HFFc6 (cell line): ENCODE data around the gene SLC12A8. TPM values are rescaled to one million over a fixed set of nuclear protein-coding genes. Genes with fewer than 3 reads are reported as not detected.

Experiments used
- DNase-seq: peaks from one replicate; pipeline ENCODE4 v3.0.0-alpha.2; 2018
- H3K27ac Mint-ChIP-seq: 2 replicates; pipeline ENCODE4 v1.8.0; 2020; ENCODE audit warnings: mild to moderate bottlenecking, mixed read lengths
- H3K27me3 Mint-ChIP-seq: 2 replicates; pipeline ENCODE4 v1.8.0; 2021; ENCODE audit warnings: mild to moderate bottlenecking, moderate library complexity, mixed read lengths; ENCODE audit not compliant: insufficient read depth
- H3K36me3 Mint-ChIP-seq: 2 replicates; pipeline ENCODE4 v1.8.0; 2021; ENCODE audit warnings: low read depth, mixed read lengths
- H3K4me1 Mint-ChIP-seq: 2 replicates; pipeline ENCODE4 v1.8.0; 2020; ENCODE audit warnings: low read depth, mixed read lengths
- H3K4me3 Mint-ChIP-seq: 2 replicates; pipeline ENCODE4 v1.8.0; 2020; ENCODE audit warnings: mild to moderate bottlenecking, moderate library complexity, mixed read lengths
- H3K9me3 Mint-ChIP-seq: 2 replicates; pipeline ENCODE4 v1.8.0; 2020; ENCODE audit warnings: mild to moderate bottlenecking, mixed read lengths
- total RNA-seq, 6 experiments: library from RNA; stranded (reverse); fragmentation: NEBNext Ultra II Directional; extraction: Animal tissue kit (Norgen Biotek cat#: 25700); gene quantifications; 2 replicates in 1 of 6; 3 replicates in 5 of 6; pipeline ENCODE4 v1.2.3, GENCODE V29; 2021
- TF ChIP-seq, protein P1 (sequence below): fragments of 200-600 bp; sonication (generic); IDR thresholded peaks from 2 replicates; pipeline ENCODE4 v1.5.0; 2021; ENCODE audit warnings: antibody characterized with exemption, mild to moderate bottlenecking

SLC12A8 gene
- total RNA-seq, 6 experiments from 2014 or later: 1.8 to 4.6 (median 3.7) TPM

- Mint-ChIP-seq H3K4me3 (no peak overlapping the region), H3K9me3 (no peaks in the 10 kb centered on the region)
Measured at GRCh38 chr3:125148836-125149235, 63.7 kb downstream of the SLC12A8 start.

GRCh38 chr3:125148016-125148812, 64.3 kb downstream of the SLC12A8 start:
- H3K4me1 Mint-ChIP-seq: peaks cover 46% of the 10 kb centered on the region
- TF ChIP-seq, protein P1, sequence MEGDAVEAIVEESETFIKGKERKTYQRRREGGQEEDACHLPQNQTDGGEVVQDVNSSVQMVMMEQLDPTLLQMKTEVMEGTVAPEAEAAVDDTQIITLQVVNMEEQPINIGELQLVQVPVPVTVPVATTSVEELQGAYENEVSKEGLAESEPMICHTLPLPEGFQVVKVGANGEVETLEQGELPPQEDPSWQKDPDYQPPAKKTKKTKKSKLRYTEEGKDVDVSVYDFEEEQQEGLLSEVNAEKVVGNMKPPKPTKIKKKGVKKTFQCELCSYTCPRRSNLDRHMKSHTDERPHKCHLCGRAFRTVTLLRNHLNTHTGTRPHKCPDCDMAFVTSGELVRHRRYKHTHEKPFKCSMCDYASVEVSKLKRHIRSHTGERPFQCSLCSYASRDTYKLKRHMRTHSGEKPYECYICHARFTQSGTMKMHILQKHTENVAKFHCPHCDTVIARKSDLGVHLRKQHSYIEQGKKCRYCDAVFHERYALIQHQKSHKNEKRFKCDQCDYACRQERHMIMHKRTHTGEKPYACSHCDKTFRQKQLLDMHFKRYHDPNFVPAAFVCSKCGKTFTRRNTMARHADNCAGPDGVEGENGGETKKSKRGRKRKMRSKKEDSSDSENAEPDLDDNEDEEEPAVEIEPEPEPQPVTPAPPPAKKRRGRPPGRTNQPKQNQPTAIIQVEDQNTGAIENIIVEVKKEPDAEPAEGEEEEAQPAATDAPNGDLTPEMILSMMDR: no peak
- no peak overlapping the region for H3K27ac Mint-ChIP-seq

More at GRCh38 chr3:125148836-125149235, 63.7 kb downstream of the SLC12A8 start:
- no peak overlapping the region for H3K27ac Mint-ChIP-seq
- H3K27me3 Mint-ChIP-seq: peaks cover 2% of the 10 kb centered on the region
- H3K4me1 Mint-ChIP-seq: peaks cover 44% of the 10 kb centered on the region
- no peaks in the 10 kb centered on the region for H3K36me3 Mint-ChIP-seq
- TF ChIP-seq, protein P1: no peak
- no peak for DNase-seq

GRCh38 chr3:125147491-125147820, 65.1 kb downstream of the SLC12A8 start:
- no peak overlapping the region for H3K4me3 Mint-ChIP-seq
- peaks cover 53% of the 10 kb centered on the region for H3K4me1 Mint-ChIP-seq
- DNase-seq: no peak
- H3K9me3 Mint-ChIP-seq: no peaks in the 10 kb centered on the region
- TF ChIP-seq, protein P1: no peak
- H3K27me3 Mint-ChIP-seq: peaks cover 2% of the 10 kb centered on the region
- no peaks in the 10 kb centered on the region for H3K36me3 Mint-ChIP-seq
- no peak overlapping the region for H3K27ac Mint-ChIP-seq

More at GRCh38 chr3:125148016-125148812, 64.3 kb downstream of the SLC12A8 start:
- Mint-ChIP-seq H3K27me3 (peaks cover 2% of the 10 kb centered on the region), H3K4me3 (no peak overlapping the region), H3K36me3 (no peaks in the 10 kb centered on the region), H3K9me3 (no peaks in the 10 kb centered on the region)
- DNase-seq: no peak

DNA sequence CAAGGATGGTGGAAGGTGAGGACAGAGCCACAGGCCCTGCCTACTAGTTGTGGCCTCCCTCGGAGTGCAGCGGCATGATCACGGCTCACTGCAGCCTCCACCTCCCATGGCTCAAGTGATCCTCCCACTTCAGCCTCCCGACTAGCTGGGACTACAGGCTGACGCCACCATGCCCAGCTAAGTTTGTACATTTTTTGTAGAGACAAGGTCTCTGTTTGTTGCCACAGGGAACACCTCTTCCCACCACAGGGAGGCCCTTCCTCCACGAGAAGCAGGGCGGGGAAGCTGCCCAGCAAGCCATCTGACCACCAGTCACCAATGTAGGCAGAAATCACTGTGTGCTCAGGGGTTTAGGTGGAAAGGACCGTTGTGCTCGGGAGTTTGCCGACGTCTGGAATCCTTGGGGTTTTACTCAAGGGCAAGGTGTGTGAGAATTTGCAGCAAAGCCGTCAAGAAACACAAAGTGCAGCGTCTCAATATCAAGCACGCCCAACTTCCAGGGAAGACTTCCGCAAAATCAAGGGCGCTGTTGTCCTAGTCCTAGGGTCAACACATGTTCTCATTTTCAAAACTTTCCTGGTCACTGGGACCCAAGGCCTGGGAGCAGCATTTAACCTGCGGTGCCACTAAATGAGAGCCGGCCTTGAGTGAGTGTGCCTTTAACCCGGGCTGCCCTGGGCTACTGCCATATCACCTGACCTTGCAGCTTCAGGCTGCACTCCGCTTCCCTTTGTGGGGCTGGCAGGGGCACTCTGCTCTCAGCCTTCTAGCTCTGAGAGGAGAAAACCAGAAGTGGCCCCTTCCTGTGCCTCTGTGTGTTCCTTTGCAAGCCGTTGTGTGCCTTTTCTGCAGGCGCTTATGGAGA, 65.7 kb downstream of the SLC12A8 start:
- DNase-seq: no peak
- Mint-ChIP-seq H3K27me3 (peaks cover 2% of the 10 kb centered on the region), H3K27ac (no peak overlapping the region), H3K4me1 (peaks cover 51% of the 10 kb centered on the region), H3K4me3 (no peak overlapping the region), H3K36me3 (no peaks in the 10 kb centered on the region), H3K9me3 (no peaks in the 10 kb centered on the region)
- TF ChIP-seq, protein P1: no peak

- TF ChIP-seq, protein P1: no peak
- Mint-ChIP-seq H3K9me3 (no peaks in the 10 kb centered on the region), H3K4me1 (peaks cover 46% of the 10 kb centered on the region), H3K36me3 (no peaks in the 10 kb centered on the region), H3K27ac (no peak overlapping the region), H3K27me3 (peaks cover 2% of the 10 kb centered on the region), H3K4me3 (no peak overlapping the region)
- no peak for DNase-seq
Measured at GRCh38 chr3:125145751-125146475, 66.6 kb downstream of the SLC12A8 start.
